Parathyroid adenoma (tissue), 2 donors: ENCODE data around the gene XYLT2.

Source experiments
- H2AFZ ChIP-seq: fragments of 300-600 bp; sonication (generic); one replicate; pipeline ENCODE4 v1.7.0; 2017; ENCODE audit warnings: antibody characterized with exemption, mild to moderate bottlenecking
- H3K27ac ChIP-seq: fragments of 300-600 bp; sonication (generic); one replicate; pipeline ENCODE4 v1.7.0; 2017
- H3K27me3 ChIP-seq: fragments of 300-600 bp; sonication (generic); one replicate; pipeline ENCODE4 v1.7.0; 2017; ENCODE audit warnings: low read length; ENCODE audit not compliant: control insufficient read depth, insufficient read depth
- H3K36me3 ChIP-seq: fragments of 300-600 bp; sonication (generic); one replicate; pipeline ENCODE4 v1.7.0; 2017; ENCODE audit warnings: low read length; ENCODE audit not compliant: control insufficient read depth, insufficient read depth
- H3K4me1 ChIP-seq: fragments of 300-600 bp; sonication (generic); one replicate; pipeline ENCODE4 v1.7.0; 2017; ENCODE audit warnings: control low read depth
- H3K4me2 ChIP-seq: fragments of 300-600 bp; sonication (generic); one replicate; pipeline ENCODE4 v1.7.0; 2017; ENCODE audit warnings: low read length
- H3K4me3 ChIP-seq: fragments of 300-600 bp; sonication (generic); one replicate; pipeline ENCODE4 v1.7.0; 2017; ENCODE audit warnings: low read depth, low read length
- H3K79me2 ChIP-seq: fragments of 300-600 bp; sonication (generic); one replicate; pipeline ENCODE4 v1.7.0; 2017; ENCODE audit warnings: control low read depth
- H3K9ac ChIP-seq: fragments of 300-600 bp; sonication (generic); one replicate; pipeline ENCODE4 v1.7.0; 2017; ENCODE audit warnings: mild to moderate bottlenecking
- H3K9me3 ChIP-seq: fragments of 300-600 bp; sonication (generic); one replicate; pipeline ENCODE4 v1.7.0; 2017; ENCODE audit warnings: low read length; ENCODE audit not compliant: control insufficient read depth
- CTCF ChIP-seq: fragments of 300-600 bp; sonication (generic); IDR thresholded peaks from one replicate; pipeline ENCODE4 v1.7.0; 2017; ENCODE audit warnings: antibody characterized with exemption, mild to moderate bottlenecking
- donor health status: primary hyperparathyroidism.

XYLT2 gene

GRCh38 chr17:50307654-50308053, 38.3 kb upstream of the XYLT2 start:
- Histone ChIP-seq H2AFZ (peak overlapping the region; percentile 38), H3K9me3 (no peaks in the 10 kb centered on the region), H3K79me2 (no peaks in the 10 kb centered on the region), H3K4me3 (no peak overlapping the region), H3K27me3 (no peaks in the 10 kb centered on the region), H3K4me1 (no peaks in the 10 kb centered on the region), H3K4me2 (no peak overlapping the region), H3K36me3 (no peaks in the 10 kb centered on the region), H3K9ac (no peak overlapping the region), H3K27ac (no peak overlapping the region)
- TF ChIP-seq CTCF, result no peak

- Histone ChIP-seq H2AFZ (no peak overlapping the region), H3K4me1 (no peaks in the 10 kb centered on the region), H3K27me3 (no peaks in the 10 kb centered on the region), H3K36me3 (no peaks in the 10 kb centered on the region), H3K9ac (no peak overlapping the region), H3K4me3 (no peak overlapping the region), H3K9me3 (no peaks in the 10 kb centered on the region), H3K4me2 (no peak overlapping the region), H3K27ac (no peak overlapping the region), H3K79me2 (no peaks in the 10 kb centered on the region)
- TF ChIP-seq CTCF, result no peak
Observed at GRCh38 chr17:50308666-50309065, 37.3 kb upstream of the XYLT2 start.

- Histone ChIP-seq H3K79me2 (no peaks in the 10 kb centered on the region), H3K4me3 (no peak overlapping the region), H3K36me3 (no peaks in the 10 kb centered on the region), H3K9ac (no peak overlapping the region), H3K27ac (no peak overlapping the region), H3K9me3 (no peaks in the 10 kb centered on the region), H3K27me3 (no peaks in the 10 kb centered on the region), H3K4me2 (no peak overlapping the region), H2AFZ (peak overlapping the region; percentile 50), H3K4me1 (no peaks in the 10 kb centered on the region)
- no peak for TF ChIP-seq CTCF
Observed at GRCh38 chr17:50310455-50311111, 35.3 kb upstream of the XYLT2 start.

GRCh38 chr17:50311112-50311460, 34.8 kb upstream of the XYLT2 start:
- no peak overlapping the region for H3K27ac ChIP-seq
- H3K9me3 ChIP-seq, result no peaks in the 10 kb centered on the region
- no peaks in the 10 kb centered on the region for H3K79me2 ChIP-seq
- no peaks in the 10 kb centered on the region for H3K4me1 ChIP-seq
- no peaks in the 10 kb centered on the region for H3K27me3 ChIP-seq
- H3K4me3 ChIP-seq, result no peak overlapping the region
- TF ChIP-seq CTCF, result no peak
- no peaks in the 10 kb centered on the region for H3K36me3 ChIP-seq
- H2AFZ ChIP-seq, result peak overlapping the region; percentile 50
- no peak overlapping the region for H3K4me2 ChIP-seq
- no peak overlapping the region for H3K9ac ChIP-seq

GRCh38 chr17:50311483-50311882, 34.4 kb upstream of the XYLT2 start:
- Histone ChIP-seq H3K9me3 (no peaks in the 10 kb centered on the region), H3K4me3 (no peak overlapping the region), H2AFZ (no peak overlapping the region), H3K27ac (no peak overlapping the region), H3K27me3 (no peaks in the 10 kb centered on the region), H3K4me2 (no peak overlapping the region), H3K36me3 (no peaks in the 10 kb centered on the region), H3K4me1 (no peaks in the 10 kb centered on the region), H3K79me2 (no peaks in the 10 kb centered on the region), H3K9ac (no peak overlapping the region)
- TF ChIP-seq CTCF, result no peak
